Astrocyte (in vitro differentiated cells and primary cell): ENCODE measurements around the gene CNNM2. TPM values are rescaled to one million over a fixed set of nuclear protein-coding genes. Genes with fewer than 3 reads are reported as not detected.

Experiments
- DNase-seq: peaks from one replicate; pipeline ENCODE4 v3.0.0-alpha.2; 2010; ENCODE audit warnings: low read depth
- FAIRE-seq: peaks from 2 replicates; lab custom pipeline; 2011; peaks lifted over from hg19 to GRCh38; lab: Jason Lieb, UNC
- H2AFZ ChIP-seq: 2 replicates; pipeline ENCODE4 v1.6.0; 2012; ENCODE audit warnings: low read depth, low read length, inconsistent platforms
- H3K27ac ChIP-seq: 2 replicates; pipeline ENCODE4 v1.5.1; 2011; ENCODE audit warnings: low read depth, low read length, inconsistent platforms
- H3K27me3 ChIP-seq: 2 replicates; pipeline ENCODE4 v1.6.0; 2011; ENCODE audit warnings: low read length, inconsistent platforms; ENCODE audit not compliant: insufficient read depth
- H3K36me3 ChIP-seq: 2 replicates; pipeline ENCODE4 v1.5.1; 2011; ENCODE audit warnings: low read length, inconsistent platforms; ENCODE audit not compliant: insufficient read depth
- H3K4me1 ChIP-seq: 2 replicates; pipeline ENCODE4 v1.5.1; 2011; ENCODE audit warnings: low read length, inconsistent platforms; ENCODE audit not compliant: insufficient read depth
- H3K4me2 ChIP-seq: 2 replicates; pipeline ENCODE4 v1.6.0; 2012; ENCODE audit warnings: low read length, inconsistent platforms
- H3K4me3 ChIP-seq: 2 replicates; pipeline ENCODE4 v1.5.1; 2011; ENCODE audit warnings: low read depth, mild to moderate bottlenecking, low read length, inconsistent platforms; ENCODE audit not compliant: insufficient read depth
- H3K79me2 ChIP-seq: 2 replicates; pipeline ENCODE4 v1.6.0; 2012; ENCODE audit warnings: mild to moderate bottlenecking, low read length, inconsistent platforms; ENCODE audit not compliant: insufficient read depth
- H3K9ac ChIP-seq: 2 replicates; pipeline ENCODE4 v1.6.0; 2012; ENCODE audit warnings: mild to moderate bottlenecking, low read length, inconsistent platforms
- H3K9me3 ChIP-seq: 2 replicates; pipeline ENCODE4 v1.5.1; 2012; ENCODE audit warnings: low read depth, mild to moderate bottlenecking, low read length, inconsistent platforms; ENCODE audit not compliant: insufficient read depth
- H4K20me1 ChIP-seq: 2 replicates; pipeline ENCODE4 v1.6.0; 2012; ENCODE audit warnings: low read length, inconsistent platforms; ENCODE audit not compliant: insufficient read depth
- H3K27ac Mint-ChIP-seq: one replicate; pipeline ENCODE4 v1.8.0; 2021; ENCODE audit warnings: mild to moderate bottlenecking, mixed read lengths; ENCODE audit not compliant: unreplicated experiment
- H3K27me3 Mint-ChIP-seq: one replicate; pipeline ENCODE4 v1.8.0; 2021; ENCODE audit warnings: low read depth, mixed read lengths; ENCODE audit not compliant: unreplicated experiment
- H3K36me3 Mint-ChIP-seq: one replicate; pipeline ENCODE4 v1.8.0; 2021; ENCODE audit warnings: low read depth, mixed read lengths; ENCODE audit not compliant: unreplicated experiment
- H3K4me1 Mint-ChIP-seq: one replicate; pipeline ENCODE4 v1.8.0; 2021; ENCODE audit warnings: low read depth, mixed read lengths; ENCODE audit not compliant: unreplicated experiment
- H3K4me3 Mint-ChIP-seq: one replicate; pipeline ENCODE4 v1.8.0; 2021; ENCODE audit warnings: mild to moderate bottlenecking, moderate library complexity, mixed read lengths; ENCODE audit not compliant: unreplicated experiment
- H3K9me3 Mint-ChIP-seq: one replicate; pipeline ENCODE4 v1.8.0; 2021; ENCODE audit warnings: mild to moderate bottlenecking, mixed read lengths; ENCODE audit not compliant: unreplicated experiment
- CTCF ChIP-seq: IDR thresholded peaks from 2 replicates; pipeline ENCODE4 v1.5.1; 2011; ENCODE audit warnings: low read depth, mild to moderate bottlenecking, inconsistent platforms, low read length, moderate library complexity; ENCODE audit not compliant: insufficient read depth
- EZH2 ChIP-seq: IDR thresholded peaks from 2 replicates; pipeline ENCODE4 v1.6.1; 2012; ENCODE audit warnings: mild to moderate bottlenecking, low read length, inconsistent platforms; ENCODE audit not compliant: insufficient read depth
- total RNA-seq: library from RNA; stranded (reverse); gene quantifications from 2 replicates; pipeline ENCODE4 v1.2.1, GENCODE V29; 2021

Gene CNNM2
- total RNA-seq, 1 donor from 2014 or later = 9.9 TPM

GRCh38 chr10:103078309-103078615 is 160.2 kb downstream of the CNNM2 start:
- Histone ChIP-seq H3K4me2 (no peak overlapping the region), H3K4me3 (no peak overlapping the region), H3K36me3 (no peaks in the 10 kb centered on the region), H3K4me1 (no peaks in the 10 kb centered on the region), H3K27me3 (no peaks in the 10 kb centered on the region), H3K79me2 (no peaks in the 10 kb centered on the region), H3K9me3 (no peaks in the 10 kb centered on the region), H3K9ac (no peak overlapping the region), H2AFZ (no peak overlapping the region), H4K20me1 (no peaks in the 10 kb centered on the region), H3K27ac (no peak overlapping the region)
- no peaks in the 10 kb centered on the region for H3K9me3 Mint-ChIP-seq
- peaks cover 19% of the 10 kb centered on the region for H3K36me3 Mint-ChIP-seq
- H3K4me1 Mint-ChIP-seq = no peaks in the 10 kb centered on the region
- FAIRE-seq = no peak
- no peak overlapping the region for H3K4me3 Mint-ChIP-seq
- no peak for TF ChIP-seq CTCF
- no peak for DNase-seq
- H3K27ac Mint-ChIP-seq = no peak overlapping the region
- H3K27me3 Mint-ChIP-seq = no peaks in the 10 kb centered on the region

- H3K36me3 ChIP-seq = no peaks in the 10 kb centered on the region
- Mint-ChIP-seq H3K4me1 (no peaks in the 10 kb centered on the region), H3K9me3 (no peaks in the 10 kb centered on the region), H3K36me3 (peaks cover 22% of the 10 kb centered on the region), H3K4me3 (no peak overlapping the region), H3K27me3 (no peaks in the 10 kb centered on the region), H3K27ac (no peak overlapping the region)
- H3K4me3 ChIP-seq = no peak overlapping the region
- no peak overlapping the region for H3K9ac ChIP-seq
- no peak for DNase-seq
- H3K9me3 ChIP-seq = no peaks in the 10 kb centered on the region
- no peaks in the 10 kb centered on the region for H3K27me3 ChIP-seq
- H2AFZ ChIP-seq = no peak overlapping the region
- H3K79me2 ChIP-seq = no peaks in the 10 kb centered on the region
- H4K20me1 ChIP-seq = no peaks in the 10 kb centered on the region
- H3K4me1 ChIP-seq = no peaks in the 10 kb centered on the region
- FAIRE-seq = no peak
- TF ChIP-seq EZH2 (no peak), CTCF (no peak)
- no peak overlapping the region for H3K4me2 ChIP-seq
- H3K27ac ChIP-seq = no peak overlapping the region
Observed at GRCh38 chr10:103078676-103079075, 160.6 kb downstream of the CNNM2 start.

- H3K4me1 ChIP-seq = no peaks in the 10 kb centered on the region
- no peak overlapping the region for H3K27ac ChIP-seq
- FAIRE-seq = no peak
- H3K79me2 ChIP-seq = no peaks in the 10 kb centered on the region
- H3K4me3 ChIP-seq = no peak overlapping the region
- no peak for TF ChIP-seq CTCF
- no peak for TF ChIP-seq EZH2
- H3K9ac ChIP-seq = no peak overlapping the region
- no peak overlapping the region for H2AFZ ChIP-seq
- Mint-ChIP-seq H3K9me3 (no peaks in the 10 kb centered on the region), H3K4me1 (no peaks in the 10 kb centered on the region), H3K36me3 (peaks cover 27% of the 10 kb centered on the region), H3K4me3 (no peak overlapping the region), H3K27me3 (no peaks in the 10 kb centered on the region), H3K27ac (no peak overlapping the region)
- H4K20me1 ChIP-seq = no peaks in the 10 kb centered on the region
- DNase-seq = no peak
- H3K27me3 ChIP-seq = no peaks in the 10 kb centered on the region
- H3K36me3 ChIP-seq = no peaks in the 10 kb centered on the region
- H3K4me2 ChIP-seq = no peak overlapping the region
- no peaks in the 10 kb centered on the region for H3K9me3 ChIP-seq
Observed at GRCh38 chr10:103079100-103079499, 161.0 kb downstream of the CNNM2 start.
